AG04449 (cell line): ENCODE data around the gene INAVA.

Experiments
- CTCF ChIA-PET: fragments of 350-600 bp; formaldehyde crosslinking; extraction: SDS; loops from one replicate; lab custom pipeline; 2021; ENCODE audit warnings: antibody characterized with exemption; lab: Yijun Ruan, JAX
- POLR2A ChIA-PET: fragments of 400-600, 350-600 bp; formaldehyde crosslinking; extraction: SDS; loops from one replicate; lab custom pipeline; 2020; ENCODE audit warnings: antibody characterized with exemption, inconsistent platforms; lab: Yijun Ruan, JAX
- DNase-seq: peaks from one replicate; pipeline ENCODE4 v3.0.0-alpha.2; 2010; ENCODE audit warnings: low read depth, low spot score
- H3K4me3 ChIP-seq: 2 replicates; pipeline ENCODE4 v1.5.1; 2011; ENCODE audit warnings: low read depth, mild to moderate bottlenecking, control low read depth, low read length
- CTCF ChIP-seq: IDR thresholded peaks from one replicate; pipeline ENCODE4 v1.5.1; 2011; ENCODE audit warnings: mild to moderate bottlenecking, moderate library complexity, low read length, control low read depth, inconsistent platforms; ENCODE audit not compliant: insufficient read depth; ENCODE audit errors: missing control alignments

The INAVA gene

DNA sequence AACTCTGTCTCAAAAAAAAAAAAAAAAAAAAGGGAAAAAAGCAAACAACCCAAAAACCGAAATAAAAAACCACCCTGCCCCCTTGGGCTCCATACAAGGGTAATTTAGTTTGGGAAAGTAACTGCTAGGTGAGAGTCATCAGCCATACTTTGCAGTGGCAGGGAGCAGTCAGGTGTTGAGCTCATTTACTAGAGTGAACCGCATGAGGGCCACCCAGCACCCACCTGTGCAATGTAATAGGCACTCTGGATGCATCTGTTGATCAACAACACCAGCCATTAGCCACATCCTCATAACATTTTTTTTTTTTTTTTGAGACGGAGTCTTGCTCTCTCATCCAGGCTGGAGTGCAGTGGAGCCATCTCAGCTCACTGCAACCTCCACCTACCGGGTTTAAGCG is 9.1 kb downstream of the INAVA start:
- no peak for DNase-seq
- ChIA-PET POLR2A (no interaction called here), CTCF (interaction anchor here (1.6 kb wide), 1 partner anchor 68 kb away, joined by 3 read pairs; no protein-coding TSS in a partner anchor)
- TF ChIP-seq CTCF: no peak
- no peak overlapping the region for H3K4me3 ChIP-seq

DNA sequence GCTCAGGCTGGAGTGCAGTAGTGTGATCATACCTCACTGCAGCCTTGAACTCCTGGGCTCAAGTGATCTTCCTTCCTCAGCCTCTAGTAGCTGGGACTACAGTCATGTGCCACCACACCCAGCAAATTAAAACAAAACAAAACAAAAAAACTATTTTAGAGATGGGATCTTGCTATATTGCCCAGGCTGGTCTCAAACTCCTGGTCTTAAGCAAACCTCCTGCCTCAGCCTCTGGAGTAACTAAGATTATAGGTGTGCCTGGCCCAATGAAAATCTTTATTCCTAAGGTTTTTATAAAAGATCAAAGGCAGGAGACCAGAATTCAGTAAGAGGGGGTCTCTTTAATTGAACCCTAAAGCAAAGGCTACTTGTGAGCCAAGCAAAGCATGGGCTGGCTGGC is 10.1 kb downstream of the INAVA start:
- POLR2A ChIA-PET: no interaction called here
- CTCF ChIA-PET: interaction anchor here (1.5 kb wide), 1 partner anchor 67 kb away, joined by 3 read pairs; no protein-coding TSS in a partner anchor
- no peak for TF ChIP-seq CTCF
- no peak for DNase-seq
- H3K4me3 ChIP-seq: no peak overlapping the region

GRCh38 chr1:200905411-200906052 is 10.8 kb downstream of the INAVA start:
- POLR2A ChIA-PET: no interaction called here
- DNase-seq: no peak
- no peak for TF ChIP-seq CTCF
- H3K4me3 ChIP-seq: no peak overlapping the region
- CTCF ChIA-PET: interaction anchor here (1.5 kb wide), 1 partner anchor 66 kb away, joined by 3 read pairs; no protein-coding TSS in a partner anchor

DNA sequence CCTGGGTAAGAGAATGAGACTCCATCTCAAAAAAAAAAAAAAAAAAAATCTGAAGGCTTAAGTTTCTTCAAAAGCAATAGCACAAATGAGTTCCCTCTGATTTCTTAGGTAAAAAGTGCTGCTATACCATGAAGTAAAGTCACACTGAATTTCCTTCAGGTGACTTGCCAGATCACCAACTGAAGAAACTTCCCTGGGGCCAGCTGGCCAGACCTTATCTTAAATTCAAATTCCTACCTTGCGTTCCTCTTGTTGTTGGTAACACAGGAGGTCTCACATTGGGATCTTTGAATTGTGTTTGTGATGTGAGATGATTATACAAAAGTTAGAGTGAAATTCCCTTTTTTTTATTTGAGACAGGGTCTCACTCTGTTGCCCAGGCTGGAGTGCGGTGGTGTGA is 11.8 kb downstream of the INAVA start:
- ChIA-PET CTCF (no interaction called here), POLR2A (no interaction called here)
- no peak for DNase-seq
- TF ChIP-seq CTCF: no peak
- H3K4me3 ChIP-seq: no peak overlapping the region

DNA sequence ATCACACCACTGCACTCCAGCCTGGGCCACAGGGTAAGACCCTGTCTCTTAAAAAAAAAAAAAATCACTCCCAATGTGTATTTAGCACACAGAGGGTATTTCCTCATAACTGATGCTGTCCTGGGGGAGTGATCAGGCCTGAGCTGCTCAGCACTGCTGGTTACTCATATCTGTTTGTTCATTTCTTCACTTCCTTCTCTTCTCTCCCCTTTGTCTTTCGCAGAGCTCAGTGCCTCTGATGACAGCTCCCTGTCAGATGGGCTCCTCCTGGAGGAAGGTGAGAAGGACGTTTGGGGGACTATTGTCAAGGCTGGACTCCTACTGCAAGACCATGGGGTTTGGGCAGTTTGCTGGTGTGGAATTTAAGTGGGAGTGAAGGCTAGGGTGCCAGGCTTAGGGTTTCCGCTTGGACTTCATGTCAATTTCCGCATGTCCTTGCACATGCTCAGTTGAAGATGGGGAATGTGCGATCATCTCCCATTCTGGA is 13.0 kb downstream of the INAVA start:
- DNase-seq: no peak
- ChIA-PET CTCF (interaction anchor here (1.3 kb wide), 1 partner anchor 17 kb away, joined by 4 read pairs; no protein-coding TSS in a partner anchor), POLR2A (no interaction called here)
- no peak for TF ChIP-seq CTCF
- no peak overlapping the region for H3K4me3 ChIP-seq

DNA sequence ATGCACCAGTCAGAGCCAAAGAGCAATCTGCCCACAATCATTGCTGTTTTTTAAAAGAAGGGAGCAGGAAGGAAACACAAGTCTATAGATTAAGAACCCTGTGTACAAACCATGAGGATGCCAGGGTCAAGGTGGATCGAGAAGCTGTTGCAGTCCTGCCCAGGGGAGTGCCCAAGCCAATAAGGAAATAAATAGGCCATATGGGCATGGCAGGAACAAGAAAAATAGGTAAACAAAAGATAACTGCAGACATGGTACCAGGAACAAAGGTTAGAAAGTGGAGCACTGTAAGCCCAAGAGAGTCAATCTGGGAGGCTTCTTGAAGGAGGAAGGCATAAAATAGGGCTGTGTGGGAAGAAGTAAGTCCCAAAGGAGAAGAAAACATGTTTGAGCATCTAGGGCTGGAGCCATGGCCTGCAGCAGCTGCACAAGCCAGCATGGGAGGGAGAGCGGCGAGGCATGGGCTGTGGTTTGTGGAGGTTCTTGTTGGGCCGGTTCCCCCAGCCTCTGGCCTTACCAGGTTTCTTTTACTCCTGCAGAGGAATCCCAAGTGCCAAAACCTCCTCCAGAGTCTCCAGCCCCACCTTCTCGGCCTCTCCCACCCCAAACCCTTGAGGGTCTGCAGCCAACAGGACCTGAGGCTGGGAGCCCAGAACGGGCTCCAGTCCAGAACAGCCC is 13.6 kb downstream of the INAVA start:
- H3K4me3 ChIP-seq: no peak overlapping the region
- CTCF ChIA-PET: interaction anchor here (1.3 kb wide), 1 partner anchor 17 kb away, joined by 4 read pairs; no protein-coding TSS in a partner anchor
- TF ChIP-seq CTCF: no peak
- DNase-seq: no peak
- POLR2A ChIA-PET: no interaction called here
